Peyer's patch (tissue), 4 donors: Measurements from ENCODE around the gene UQCRQ. TPM values are rescaled to one million over a fixed set of nuclear protein-coding genes. Genes with fewer than 3 reads are reported as not detected.
A peak's percentile ranks its signal among the peaks of the same experiment; 100 is the strongest.

Source experiments
- DNase-seq, 3 donors: peaks; one replicate each; pipeline ENCODE4 v3.0.0-alpha.2; 2017 to 2019
- H3K27ac ChIP-seq, 4 donors: fragments of 200-600 bp; sonication (generic); one replicate each; pipeline ENCODE4 v1.5.1; 2016 to 2019
- H3K27me3 ChIP-seq, 2 donors: fragments of 200-600 bp; sonication (generic); one replicate each; pipeline ENCODE4 v1.5.1; 2019
- H3K36me3 ChIP-seq, 3 donors: fragments of 200-600 bp; sonication (generic); one replicate each; pipeline ENCODE4 v1.5.1; 2016 to 2019
- H3K4me1 ChIP-seq, 4 donors: fragments of 200-600 bp; sonication (generic); one replicate each; pipeline ENCODE4 v1.5.1; 2016 to 2019
- H3K4me3 ChIP-seq, 4 donors: fragments of 200-600 bp; sonication (generic); 1 replicate in 3 of 4; 2 replicates in 1 of 4; pipeline ENCODE4 v1.5.1; 2016 to 2019; ENCODE audit warnings: mild to moderate bottlenecking in 1 of 4
- H3K9me3 ChIP-seq, 4 donors: fragments of 200-600 bp; sonication (generic); one replicate each; pipeline ENCODE4 v1.5.1; 2016 to 2019; ENCODE audit warnings: mild to moderate bottlenecking in 1 of 4
- CTCF ChIP-seq, 6 experiments: fragments of 450-650 bp in 4 of 6; fragments of 200-600 bp in 2 of 6; sonication (generic) in 1 of 6; IDR thresholded peaks; one replicate each; pipeline ENCODE4 v1.5.1; 2017 to 2019; ENCODE audit warnings: antibody characterized with exemption in 6 of 6, mild to moderate bottlenecking in 3 of 6, moderate library complexity in 1 of 6
- POLR2A ChIP-seq, 2 donors: fragments of 450-650 bp; IDR thresholded peaks; one replicate each; pipeline ENCODE4 v1.5.1; 2017; ENCODE audit warnings: antibody characterized with exemption in 2 of 2, mild to moderate bottlenecking in 2 of 2, moderate library complexity in 2 of 2
- small RNA-seq, 2 donors: library from RNA; depleted of rRNA; stranded (forward); fragments of <200 nt; gene quantifications; one replicate each; pipeline ENCODE3, GENCODE V24; 2016
- total RNA-seq, 4 donors: library from RNA; depleted of rRNA; stranded (reverse); fragments of >200 nt; gene quantifications; one replicate each; pipeline ENCODE4 v1.1.0, GENCODE V29; 2016

The UQCRQ gene
- total RNA-seq, 4 donors from 2014 or later, result 71.8 to 366 (median 196) TPM

GRCh38 chr5:132905938-132906337 lies 39.5 kb downstream of the UQCRQ start:
- no peaks in the 10 kb centered on the region for H3K4me1 ChIP-seq
- H3K27me3 ChIP-seq, result no peaks in the 10 kb centered on the region
- no peak overlapping the region for H3K27ac ChIP-seq
- H3K9me3 ChIP-seq, result no peaks in the 10 kb centered on the region
- DNase-seq, result no peak
- H3K4me3 ChIP-seq, result no peak overlapping the region
- peaks cover 0 to 28% (median 0%) of the 10 kb centered on the region in 3 donors for H3K36me3 ChIP-seq
- TF ChIP-seq CTCF (IDR thresholded peaks at IDR 0.05) (peak in 1 of 6 experiments; percentile 28), POLR2A (IDR thresholded peaks at IDR 0.05) (no peak)

GRCh38 chr5:132907161-132907560 lies 40.7 kb downstream of the UQCRQ start:
- no peaks in the 10 kb centered on the region for H3K27me3 ChIP-seq
- TF ChIP-seq POLR2A (IDR thresholded peaks at IDR 0.05), result no peak
- no peak for TF ChIP-seq CTCF (IDR thresholded peaks at IDR 0.05)

GRCh38 chr5:132909702-132910101 lies 43.3 kb downstream of the UQCRQ start:
- Histone ChIP-seq H3K4me1 (no peaks in the 10 kb centered on the region), H3K27me3 (no peaks in the 10 kb centered on the region), H3K9me3 (no peaks in the 10 kb centered on the region), H3K36me3 (peaks cover 0 to 44% (median 3%) of the 10 kb centered on the region in 3 donors), H3K4me3 (no peak overlapping the region), H3K27ac (no peak overlapping the region)
- TF ChIP-seq POLR2A (IDR thresholded peaks at IDR 0.05), result no peak
- TF ChIP-seq CTCF (IDR thresholded peaks at IDR 0.05), result no peak
- no peak for DNase-seq

More at GRCh38 chr5:132907161-132907560, 40.7 kb downstream of the UQCRQ start:
- no peak overlapping the region for H3K4me3 ChIP-seq
- no peaks in the 10 kb centered on the region for H3K9me3 ChIP-seq
- H3K36me3 ChIP-seq, result peaks cover 0 to 28% (median under 1%) of the 10 kb centered on the region in 3 donors
- DNase-seq, result no peak
- H3K27ac ChIP-seq, result no peak overlapping the region
- H3K4me1 ChIP-seq, result no peaks in the 10 kb centered on the region

GRCh38 chr5:132915681-132916080 lies 49.2 kb downstream of the UQCRQ start:
- Histone ChIP-seq H3K36me3 (peaks cover 0 to 52% (median 3%) of the 10 kb centered on the region in 3 donors), H3K4me1 (no peaks in the 10 kb centered on the region), H3K9me3 (no peaks in the 10 kb centered on the region), H3K27ac (no peak overlapping the region), H3K27me3 (no peaks in the 10 kb centered on the region), H3K4me3 (no peak overlapping the region)
- TF ChIP-seq POLR2A (IDR thresholded peaks at IDR 0.05) (no peak), CTCF (IDR thresholded peaks at IDR 0.05) (no peak)
- no peak for DNase-seq

- Histone ChIP-seq H3K4me1 (no peaks in the 10 kb centered on the region), H3K4me3 (no peak overlapping the region), H3K9me3 (no peaks in the 10 kb centered on the region), H3K36me3 (peaks cover 0 to 56% (median 3%) of the 10 kb centered on the region in 3 donors), H3K27me3 (no peaks in the 10 kb centered on the region), H3K27ac (no peak overlapping the region)
- TF ChIP-seq POLR2A (IDR thresholded peaks at IDR 0.05) (no peak), CTCF (IDR thresholded peaks at IDR 0.05) (no peak)
- no peak for DNase-seq
Measured at GRCh38 chr5:132916086-132916485, 49.6 kb downstream of the UQCRQ start.

Small RNAs within 50 kb of the gene (small RNA-seq; reads per million reads assigned to genes)
- 0 reads per million in 2 donors for gene RNA5SP192

Other genes starting within 250 kb of the UQCRQ start
- gene IL13, start 208.5 kb upstream of the UQCRQ start, total RNA-seq, result not detected
- not detected for gene IL4, start 192.7 kb upstream of the UQCRQ start, total RNA-seq
- 10 to 100 TPM in 1 of 4 donors, 1 to 10 TPM in 3; 1.5 to 32.2 (median 4.0) TPM for gene KIF3A, start 129.1 kb upstream of the UQCRQ start, total RNA-seq
- 10 to 100 TPM in 2 of 4 donors, 1 to 10 TPM in 2; 7.1 to 30.8 (median 11.7) TPM for gene CCNI2, start 119.2 kb upstream of the UQCRQ start, total RNA-seq
- gene SEPTIN8, start 89.4 kb upstream of the UQCRQ start, total RNA-seq, result 10 to 100 TPM; 33.6 to 85.8 (median 56.2) TPM
- 100 to 1,000 TPM in 2 of 4 donors, 10 to 100 TPM in 2; 13.2 to 128 (median 97.5) TPM for gene SOWAHA, start 53.3 kb upstream of the UQCRQ start, total RNA-seq
- 100 to 1,000 TPM in 2 of 4 donors, 10 to 100 TPM in 2; 14.9 to 200 (median 95.3) TPM for gene SHROOM1, start 36.0 kb upstream of the UQCRQ start, total RNA-seq
- gene GDF9, start 173 bp upstream of the UQCRQ start, total RNA-seq, result under 1 TPM in 1 of 4 donors, not detected in 3; 0.66 TPM
- 10 to 100 TPM in 2 of 4 donors, 1 to 10 TPM in 1, not detected in 1; 7.2 to 29.9 (median 20.1) TPM for gene LEAP2, start 7.0 kb downstream of the UQCRQ start, total RNA-seq
- 100 to 1,000 TPM in 1 of 4 donors, 10 to 100 TPM in 3; 47.6 to 109 (median 72.6) TPM for gene AFF4, start 97.0 kb downstream of the UQCRQ start, total RNA-seq
- 10 to 100 TPM in 3 of 4 donors, 1 to 10 TPM in 1; 8.3 to 22.0 (median 21.7) TPM for gene ZCCHC10, start 159.9 kb downstream of the UQCRQ start, total RNA-seq
- 10 to 100 TPM; 18.0 to 78.4 (median 41.4) TPM for gene HSPA4, start 185.4 kb downstream of the UQCRQ start, total RNA-seq